Smooth muscle cell (in vitro differentiated cells): ENCODE data around the gene ATP2C2. TPM values are rescaled to one million over a fixed set of nuclear protein-coding genes. Genes with fewer than 3 reads are reported as not detected.

Experiments used
- DNase-seq: peaks from one replicate; lab custom pipeline; 2025; ENCODE audit not compliant: unreplicated experiment; lab: John Stamatoyannopoulos, UW
- H2AFZ ChIP-seq: fragments of 200-600 bp; sonication (generic); 2 replicates; pipeline ENCODE4 v1.6.0; 2016; ENCODE audit warnings: antibody characterized with exemption, low read depth, mild to moderate bottlenecking
- H3F3A ChIP-seq: fragments of 200-600 bp; sonication (generic); 2 replicates; pipeline ENCODE4 v1.6.0; 2017; ENCODE audit warnings: antibody characterized with exemption, low read depth
- H3K27ac ChIP-seq: fragments of 200-600 bp; sonication (generic); 2 replicates; pipeline ENCODE4 v1.5.1; 2016; ENCODE audit warnings: low read depth, mild to moderate bottlenecking
- H3K27me3 ChIP-seq: fragments of 200-600 bp; sonication (generic); 2 replicates; pipeline ENCODE4 v1.6.1; 2016; ENCODE audit warnings: low read depth, mild to moderate bottlenecking
- H3K36me3 ChIP-seq: fragments of 200-600 bp; sonication (generic); 2 replicates; pipeline ENCODE4 v1.5.1; 2016; ENCODE audit warnings: low read depth
- H3K4me1 ChIP-seq: fragments of 200-600 bp; sonication (generic); 2 replicates; pipeline ENCODE4 v1.5.1; 2016; ENCODE audit warnings: low read depth
- H3K4me2 ChIP-seq: fragments of 200-600 bp; sonication (generic); 2 replicates; pipeline ENCODE4 v1.6.0; 2016; ENCODE audit warnings: mild to moderate bottlenecking
- H3K4me3 ChIP-seq: fragments of 200-600 bp; sonication (generic); 2 replicates; pipeline ENCODE4 v1.5.1; 2016; ENCODE audit warnings: mild to moderate bottlenecking
- H3K79me2 ChIP-seq: fragments of 200-600 bp; sonication (generic); 2 replicates; pipeline ENCODE4 v1.6.0; 2016; ENCODE audit warnings: low read depth, mild to moderate bottlenecking
- H3K9ac ChIP-seq: fragments of 200-600 bp; sonication (generic); 2 replicates; pipeline ENCODE4 v1.6.0; 2016; ENCODE audit warnings: low read depth
- H3K9me3 ChIP-seq: fragments of 200-600 bp; sonication (generic); replicated peaks from 2 replicates; pipeline ENCODE4 v1.5.1; 2016; ENCODE audit warnings: low read depth
- H4K20me1 ChIP-seq: fragments of 200-600 bp; sonication (generic); 2 replicates; pipeline ENCODE4 v1.6.0; 2016; ENCODE audit warnings: low read depth
- whole genome bisulfite sequencing: methylation state at CpG from one replicate; pipeline ENCODE4 v1.1.7; 2016; ENCODE audit warnings: low lambda C conversion rate; 5-methylcytosine and 5-hydroxymethylcytosine counted together
- polyA plus RNA-seq: library from polyadenylated mRNA; unstranded; fragments of >200 nt; fragmentation: Nextera tagmentation; extraction: Ambion mirVana; gene quantifications from 2 replicates; pipeline ENCODE4 v1.2.1, GENCODE V29; 2016
- total RNA-seq: library from RNA; depleted of rRNA; stranded (reverse); fragments of >200 nt; gene quantifications from 2 replicates; pipeline ENCODE4 v1.2.3, GENCODE V29; 2014
- TF ChIP-seq, protein P1 (sequence below): fragments of 200-600 bp; sonication (generic); IDR thresholded peaks from 2 replicates; pipeline ENCODE4 v1.5.1; 2017; ENCODE audit warnings: borderline replicate concordance, mild to moderate bottlenecking, antibody characterized with exemption; ENCODE audit not compliant: insufficient read depth, poor library complexity, severe bottlenecking

The ATP2C2 gene
- total and polyA plus RNA-seq, 2 experiments from 2014 or later = 3.1 to 4.1 TPM

GRCh38 chr16:84407588-84408313 lies 39.4 kb downstream of the ATP2C2 start:
- H3K79me2 ChIP-seq = no peaks in the 10 kb centered on the region
- no peaks in the 10 kb centered on the region for H3K9me3 ChIP-seq
- no peak overlapping the region for H2AFZ ChIP-seq
- no peaks in the 10 kb centered on the region for H3K4me1 ChIP-seq
- no peak overlapping the region for H3K9ac ChIP-seq
- H3K4me3 ChIP-seq = no peak overlapping the region
- 90% methylated on average over 9 of the region's 9 CpGs for WGBS
- H3K4me2 ChIP-seq = no peak overlapping the region
- TF ChIP-seq, protein P1, sequence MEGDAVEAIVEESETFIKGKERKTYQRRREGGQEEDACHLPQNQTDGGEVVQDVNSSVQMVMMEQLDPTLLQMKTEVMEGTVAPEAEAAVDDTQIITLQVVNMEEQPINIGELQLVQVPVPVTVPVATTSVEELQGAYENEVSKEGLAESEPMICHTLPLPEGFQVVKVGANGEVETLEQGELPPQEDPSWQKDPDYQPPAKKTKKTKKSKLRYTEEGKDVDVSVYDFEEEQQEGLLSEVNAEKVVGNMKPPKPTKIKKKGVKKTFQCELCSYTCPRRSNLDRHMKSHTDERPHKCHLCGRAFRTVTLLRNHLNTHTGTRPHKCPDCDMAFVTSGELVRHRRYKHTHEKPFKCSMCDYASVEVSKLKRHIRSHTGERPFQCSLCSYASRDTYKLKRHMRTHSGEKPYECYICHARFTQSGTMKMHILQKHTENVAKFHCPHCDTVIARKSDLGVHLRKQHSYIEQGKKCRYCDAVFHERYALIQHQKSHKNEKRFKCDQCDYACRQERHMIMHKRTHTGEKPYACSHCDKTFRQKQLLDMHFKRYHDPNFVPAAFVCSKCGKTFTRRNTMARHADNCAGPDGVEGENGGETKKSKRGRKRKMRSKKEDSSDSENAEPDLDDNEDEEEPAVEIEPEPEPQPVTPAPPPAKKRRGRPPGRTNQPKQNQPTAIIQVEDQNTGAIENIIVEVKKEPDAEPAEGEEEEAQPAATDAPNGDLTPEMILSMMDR = no peak
- DNase-seq = no peak
- no peak overlapping the region for H3K27ac ChIP-seq
- H3K36me3 ChIP-seq = no peaks in the 10 kb centered on the region
- peaks cover 8% of the 10 kb centered on the region for H3K27me3 ChIP-seq
- H4K20me1 ChIP-seq = no peaks in the 10 kb centered on the region
- no peaks in the 10 kb centered on the region for H3F3A ChIP-seq

GRCh38 chr16:84408314-84408690 lies 40.0 kb downstream of the ATP2C2 start:
- no peak overlapping the region for H3K4me3 ChIP-seq
- H3K27me3 ChIP-seq = peaks cover 8% of the 10 kb centered on the region
- H3K36me3 ChIP-seq = no peaks in the 10 kb centered on the region
- H3K4me1 ChIP-seq = no peaks in the 10 kb centered on the region
- no peak overlapping the region for H3K27ac ChIP-seq
- no peak for DNase-seq
- H3K4me2 ChIP-seq = no peak overlapping the region
- no peak overlapping the region for H3K9ac ChIP-seq
- H3K79me2 ChIP-seq = no peaks in the 10 kb centered on the region
- 92% methylated on average over 10 of the region's 10 CpGs for WGBS
- no peak overlapping the region for H2AFZ ChIP-seq
- H4K20me1 ChIP-seq = no peaks in the 10 kb centered on the region
- no peaks in the 10 kb centered on the region for H3K9me3 ChIP-seq
- no peaks in the 10 kb centered on the region for H3F3A ChIP-seq
- TF ChIP-seq, protein P1 = no peak

GRCh38 chr16:84408856-84409255 lies 40.5 kb downstream of the ATP2C2 start:
- TF ChIP-seq, protein P1 = no peak
- H3K9ac ChIP-seq = no peak overlapping the region
- no peaks in the 10 kb centered on the region for H3F3A ChIP-seq
- H3K27me3 ChIP-seq = peaks cover 8% of the 10 kb centered on the region
- H3K4me1 ChIP-seq = no peaks in the 10 kb centered on the region
- H3K79me2 ChIP-seq = no peaks in the 10 kb centered on the region
- no peaks in the 10 kb centered on the region for H4K20me1 ChIP-seq
- no peak overlapping the region for H3K4me2 ChIP-seq
- 63% methylated on average over 2 of the region's 2 CpGs for WGBS
- no peak for DNase-seq
- H3K9me3 ChIP-seq = no peaks in the 10 kb centered on the region
- no peak overlapping the region for H3K4me3 ChIP-seq
- H3K36me3 ChIP-seq = no peaks in the 10 kb centered on the region
- H2AFZ ChIP-seq = no peak overlapping the region
- no peak overlapping the region for H3K27ac ChIP-seq

DNA sequence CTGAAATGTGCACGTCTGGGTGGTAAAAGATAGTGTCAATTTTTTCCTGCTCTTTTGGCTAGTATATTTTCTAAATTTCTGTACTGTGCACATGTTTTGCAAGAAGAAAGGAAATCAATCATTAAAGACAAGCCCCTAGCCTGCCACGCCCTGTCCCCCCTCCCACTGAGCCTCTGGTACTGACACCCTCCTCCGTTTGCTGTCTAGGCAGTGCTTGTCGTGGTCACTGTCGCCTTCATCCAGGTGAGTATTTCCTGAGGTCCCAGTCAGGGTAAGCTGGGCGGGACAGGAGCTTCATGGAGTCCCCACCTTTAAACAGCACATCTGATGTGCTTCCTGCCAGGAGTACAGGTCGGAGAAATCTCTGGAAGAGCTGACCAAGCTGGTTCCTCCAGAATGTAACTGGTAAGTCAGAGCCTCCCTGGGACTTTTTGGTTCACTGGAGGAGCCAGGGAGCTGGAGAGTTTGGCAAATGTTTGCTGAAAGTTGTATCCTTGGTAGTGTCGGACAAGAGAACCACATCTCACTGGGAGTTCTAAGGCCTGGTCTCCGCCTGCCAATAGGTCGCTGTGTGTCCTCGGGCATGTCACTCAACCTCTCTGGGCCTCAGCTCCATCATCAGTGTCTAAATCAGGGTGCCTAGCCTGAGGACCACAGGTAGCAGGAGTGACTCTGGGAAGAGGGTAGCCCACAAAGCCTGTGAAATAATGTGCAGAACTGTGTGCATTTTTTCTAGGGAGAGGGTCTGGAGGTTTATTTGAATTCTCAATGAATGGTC lies 42.2 kb downstream of the ATP2C2 start:
- no peaks in the 10 kb centered on the region for H3K4me1 ChIP-seq
- H3K4me3 ChIP-seq = no peak overlapping the region
- H3K27ac ChIP-seq = no peak overlapping the region
- DNase-seq = no peak
- no peak overlapping the region for H3K9ac ChIP-seq
- no peak overlapping the region for H3K4me2 ChIP-seq
- H3F3A ChIP-seq = no peaks in the 10 kb centered on the region
- WGBS = 82% methylated on average over 11 of the region's 11 CpGs
- H3K27me3 ChIP-seq = peaks cover 8% of the 10 kb centered on the region
- no peaks in the 10 kb centered on the region for H3K9me3 ChIP-seq
- TF ChIP-seq, protein P1 = no peak
- H3K36me3 ChIP-seq = no peaks in the 10 kb centered on the region
- H2AFZ ChIP-seq = no peak overlapping the region
- H3K79me2 ChIP-seq = no peaks in the 10 kb centered on the region
- H4K20me1 ChIP-seq = no peaks in the 10 kb centered on the region
